HPDE6-E6E7 (cell line): Measurements from ENCODE around the gene TGM4.
A peak's percentile ranks its signal among the peaks of the same experiment; 100 is the strongest.
"Not testable (repeated sequence)": the region's sequence is repeated elsewhere in the genome, so short reads cannot be mapped to it uniquely, and the experiment has no call there.

ENCODE experiments used
- DNase-seq: peaks from one replicate; pipeline ENCODE4 v3.0.0; 2011; ENCODE audit warnings: missing footprints; ENCODE audit errors: extremely low spot score

TGM4 gene

DNA sequence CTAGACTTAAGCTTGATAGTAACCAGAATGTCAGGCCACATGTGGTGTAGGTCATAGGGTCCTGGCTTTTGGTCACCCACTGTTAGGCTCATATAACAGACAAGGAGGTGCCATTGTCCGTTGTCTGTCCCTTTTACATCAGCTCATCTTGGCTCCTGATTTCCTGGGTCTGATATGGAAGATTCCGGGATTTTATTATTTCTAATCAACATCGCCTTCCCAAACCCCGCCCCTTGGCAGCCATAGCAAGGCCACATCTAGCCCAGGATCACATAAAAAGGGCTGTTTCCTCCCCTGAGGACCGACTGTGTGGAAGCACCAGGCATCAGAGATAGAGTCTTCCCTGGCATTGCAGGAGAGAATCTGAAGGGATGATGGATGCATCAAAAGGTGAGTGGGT is at the start of gene TGM4:
Gene TGM4, plus strand, starts transcription at position 301 of the 400 bp plus-strand sequence. Its CDS starts 71 bp downstream, at position 372.
- DNase-seq = no peak

DNA sequence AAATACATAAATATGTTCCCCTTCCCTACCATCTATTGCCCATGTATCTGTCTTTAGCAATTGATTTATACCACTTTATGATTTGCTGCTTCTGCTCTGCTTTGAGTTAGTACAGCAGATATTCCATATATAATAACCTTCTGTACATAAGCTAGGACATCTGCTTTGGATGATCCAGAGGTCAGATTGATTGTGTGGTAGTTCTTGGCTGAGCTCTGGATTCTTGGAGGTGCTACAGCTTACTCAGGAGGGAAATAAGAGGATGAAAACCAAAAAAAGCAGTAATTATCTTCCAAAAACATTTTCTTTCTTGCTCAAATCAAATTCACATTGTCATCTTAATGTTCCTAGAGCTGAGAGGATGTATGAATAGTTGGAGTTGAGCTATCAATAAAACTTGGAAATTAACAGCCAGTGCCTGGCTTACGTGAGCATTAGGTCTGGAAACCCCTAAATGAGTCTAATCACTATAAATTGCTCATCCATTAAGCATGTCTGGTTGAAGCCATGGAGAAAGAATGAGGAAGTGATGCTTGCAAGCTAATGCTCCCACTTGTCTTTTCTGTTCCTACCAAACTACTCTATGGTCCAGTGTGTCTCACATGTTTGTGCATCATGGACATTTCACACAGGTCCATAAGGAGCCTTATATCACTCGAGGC is 49.0 kb upstream of the TGM4 start:
- DNase-seq = no peak

DNA sequence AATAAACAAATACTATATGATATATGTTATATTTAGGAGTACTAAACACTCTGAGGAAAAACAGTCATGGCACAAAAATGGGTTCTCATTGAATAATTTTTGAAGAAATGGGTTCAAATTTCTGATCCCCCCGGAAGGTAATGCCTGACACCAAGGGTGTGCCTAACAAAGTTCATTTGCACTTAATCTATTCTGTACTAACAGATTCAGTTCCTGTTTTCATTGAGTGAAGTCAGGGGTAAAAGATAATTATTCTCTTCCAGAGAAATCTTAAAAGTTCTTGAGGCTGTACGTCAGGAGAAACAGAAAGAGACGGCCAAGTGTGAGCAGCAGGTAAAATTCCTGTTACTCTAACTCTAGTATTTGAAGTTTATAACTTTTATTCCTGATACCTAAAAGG is 47.2 kb upstream of the TGM4 start:
- no peak for DNase-seq

DNA sequence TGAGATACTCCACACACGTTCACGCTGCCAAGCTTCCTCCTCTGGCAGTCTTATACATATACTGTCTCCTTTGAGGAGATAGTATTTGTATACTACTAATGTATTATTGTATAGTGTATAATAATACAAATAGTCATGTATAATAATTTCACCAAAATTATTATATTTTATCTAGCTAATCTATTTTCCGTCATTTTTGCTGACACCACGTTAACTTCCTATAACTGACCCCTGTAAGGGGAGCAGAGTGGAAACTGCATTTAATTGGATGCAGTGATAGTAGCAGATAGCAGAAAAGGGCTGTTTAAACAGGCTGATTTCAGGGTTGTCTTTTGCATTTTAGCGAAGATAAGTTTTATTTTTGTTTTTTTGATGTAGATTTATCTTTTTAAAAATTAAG is 43.2 kb upstream of the TGM4 start:
- DNase-seq = no peak

DNA sequence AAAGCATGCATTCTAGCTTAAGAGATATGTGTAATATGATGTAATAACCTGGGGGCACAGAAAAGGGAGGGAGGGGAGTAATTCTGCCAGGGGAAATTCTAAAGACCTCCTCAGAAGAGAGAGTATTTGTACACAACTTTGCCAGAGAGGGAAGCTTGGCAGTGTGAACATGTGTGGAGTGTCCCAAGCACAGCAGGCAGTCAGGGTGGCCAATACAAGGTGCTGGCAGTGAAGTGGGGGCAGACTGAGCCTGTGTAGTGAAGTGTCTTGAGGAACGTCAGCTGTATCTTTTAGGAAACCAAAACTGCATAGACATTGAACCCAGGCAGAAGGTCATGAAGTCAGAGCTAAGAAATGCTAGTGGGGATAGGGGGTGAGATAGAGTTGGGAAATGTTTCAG is 42.4 kb upstream of the TGM4 start:
- DNase-seq = no peak

DNA sequence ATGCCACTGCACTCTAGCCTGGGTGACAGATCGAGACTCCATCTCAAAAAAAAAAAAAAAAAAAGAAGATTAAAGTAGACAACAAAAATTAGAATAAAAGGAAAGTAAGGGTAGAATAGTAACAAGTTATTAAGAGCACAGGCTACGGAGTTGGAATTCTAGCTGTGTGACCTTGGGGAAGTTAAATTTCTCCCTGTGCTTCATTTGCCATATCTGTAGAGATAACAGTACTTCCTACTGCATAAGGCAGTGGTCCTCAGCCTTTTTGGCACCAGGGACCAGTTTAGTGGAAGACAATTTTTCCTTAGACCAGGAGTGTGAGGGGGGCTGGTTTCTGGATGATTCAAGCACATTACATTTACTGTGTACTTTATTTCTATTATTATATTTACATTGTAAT is 41.4 kb upstream of the TGM4 start:
- no peak for DNase-seq

DNA sequence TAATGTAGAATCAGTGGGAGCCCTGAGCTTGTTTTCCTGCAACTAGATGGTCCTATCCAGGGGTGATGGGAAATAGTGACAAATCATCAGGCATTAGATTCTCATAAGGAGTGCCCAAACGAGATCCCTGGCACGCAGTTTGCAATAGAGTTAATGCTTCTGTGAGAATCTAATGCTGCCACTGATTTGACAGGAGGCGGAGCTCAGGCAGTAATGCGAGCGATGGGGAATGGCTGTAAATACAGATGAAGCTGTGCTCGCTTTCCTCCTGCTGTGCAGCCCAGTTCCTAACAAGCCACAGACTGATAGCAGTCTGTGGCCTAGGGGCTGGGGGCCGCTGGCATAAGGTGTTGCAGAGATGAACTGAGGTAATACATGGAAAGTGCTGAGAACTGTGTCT is 41.0 kb upstream of the TGM4 start:
- no peak for DNase-seq

DNA sequence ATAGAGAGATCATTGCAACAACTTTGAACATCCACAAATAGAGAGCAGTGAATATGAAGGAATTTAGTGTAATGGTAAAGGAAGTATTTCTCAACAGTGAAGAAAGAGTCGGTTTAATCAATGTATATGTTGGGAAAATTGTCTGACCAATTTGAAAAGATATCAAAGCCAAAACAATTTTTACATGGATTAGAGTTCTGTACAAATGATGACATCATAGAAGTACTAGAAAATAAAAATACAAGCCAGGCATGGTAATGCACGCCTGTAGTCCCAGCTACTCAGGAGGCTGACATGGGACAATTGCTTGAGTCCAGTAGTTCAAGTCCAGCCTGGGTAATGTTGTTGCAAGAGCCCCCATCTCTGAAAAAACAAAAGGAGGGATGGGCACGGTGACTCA is 38.7 kb upstream of the TGM4 start:
- no peak for DNase-seq

DNA sequence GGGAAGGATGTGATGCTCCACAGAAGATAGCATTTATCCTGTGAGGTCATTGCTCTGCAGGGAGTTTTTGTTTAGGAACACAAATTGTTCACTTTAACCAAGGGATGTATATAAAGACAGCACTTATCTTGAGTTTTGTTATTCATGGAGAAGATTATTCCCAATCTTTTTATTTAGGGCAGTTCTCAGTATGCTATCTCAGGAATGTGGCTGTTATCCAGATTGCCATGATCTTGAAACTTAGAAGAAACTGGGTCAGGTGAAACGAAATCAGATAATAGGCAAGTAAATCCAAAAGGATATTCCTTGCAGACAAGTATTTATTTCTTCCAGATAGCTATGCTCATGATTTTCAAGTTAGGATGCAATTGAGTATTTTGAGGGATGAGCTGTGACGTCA is 32.0 kb upstream of the TGM4 start:
- DNase-seq = no peak

DNA sequence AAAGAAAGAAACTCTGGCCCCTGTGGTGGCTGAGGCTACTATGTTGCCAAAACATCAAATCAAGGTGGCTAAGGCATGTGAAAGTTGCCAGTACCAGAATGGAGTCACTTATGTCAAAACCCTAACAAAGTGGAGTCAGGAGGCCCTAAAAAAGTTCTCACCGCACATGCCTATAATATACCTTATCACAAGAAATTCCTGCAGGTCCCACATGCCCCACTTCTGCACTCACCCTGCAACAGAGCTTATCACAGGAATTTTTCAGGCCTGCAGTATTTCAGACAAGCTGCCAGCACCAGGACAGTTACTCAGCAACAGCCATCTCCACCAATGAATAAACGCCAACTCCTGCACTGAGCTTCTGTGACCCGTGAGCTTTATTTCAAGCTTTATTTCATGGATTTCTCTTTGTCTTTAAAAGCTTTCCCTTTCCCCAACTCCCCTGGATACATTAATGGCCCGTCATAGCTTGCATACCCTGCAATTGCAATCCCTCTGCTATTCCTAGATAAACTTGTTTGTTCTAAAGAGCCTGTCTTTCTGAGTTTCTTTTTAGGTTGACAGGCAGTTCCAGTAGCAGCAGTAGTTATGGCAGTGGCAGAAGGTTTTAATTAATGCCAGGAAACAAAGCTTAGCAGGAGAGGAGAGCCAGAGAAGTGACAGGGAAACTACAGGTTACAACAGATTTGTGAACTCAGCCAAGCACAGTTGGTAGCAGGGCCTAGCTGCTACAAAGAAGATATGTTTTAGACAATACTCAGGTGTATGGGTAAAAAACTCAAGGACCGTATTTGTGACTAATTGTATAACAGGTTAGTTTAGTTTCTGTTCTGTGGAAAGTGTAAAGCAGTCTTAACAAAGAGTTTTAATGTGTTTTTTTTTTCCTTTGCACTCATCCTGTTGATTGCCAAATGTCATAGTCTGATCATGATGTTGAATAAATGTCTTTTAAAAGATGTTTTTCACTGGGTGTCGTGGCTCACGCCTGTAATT is 28.6 kb upstream of the TGM4 start:
- DNase-seq = no peak

DNA sequence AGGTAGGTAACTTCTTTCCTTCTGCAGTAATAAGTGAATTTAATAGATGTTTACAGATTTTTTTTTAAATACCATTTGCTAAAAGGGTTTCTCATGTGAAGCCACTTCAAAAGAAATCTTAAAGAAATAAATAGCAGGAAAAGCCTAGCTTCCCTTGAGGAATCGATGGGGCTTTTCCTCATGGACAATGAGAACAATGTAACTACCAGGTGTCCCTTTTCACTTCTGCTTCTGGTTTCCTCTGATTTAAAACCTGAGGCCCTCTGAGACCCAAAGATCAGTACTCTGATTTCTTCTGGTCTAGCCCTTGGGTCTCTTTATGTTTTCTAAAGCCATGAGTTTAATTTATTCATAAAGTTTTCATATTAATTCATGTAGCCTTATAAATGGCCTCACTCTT is 25.8 kb upstream of the TGM4 start:
- DNase-seq = no peak

DNA sequence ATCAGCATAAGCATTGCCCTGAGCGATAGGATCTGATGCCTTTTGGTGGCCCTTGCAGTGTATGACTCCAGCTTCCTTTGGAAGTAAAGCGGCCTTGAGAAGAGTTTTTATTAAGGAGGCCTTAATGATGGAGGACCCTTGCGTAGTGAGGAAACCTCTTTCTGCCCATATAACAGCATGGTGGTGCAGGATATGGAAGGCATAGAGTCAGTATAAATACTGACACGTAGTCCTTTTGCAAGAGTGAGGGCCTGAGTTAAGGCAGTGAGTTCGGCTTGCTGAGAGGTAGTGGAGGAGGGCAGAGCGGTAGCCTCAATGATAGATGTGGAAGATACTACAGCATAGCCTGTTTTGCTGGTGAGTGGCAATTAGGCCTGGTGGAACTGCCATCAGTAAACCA is 17.7 kb upstream of the TGM4 start:
- not testable (repeated sequence) for DNase-seq

DNA sequence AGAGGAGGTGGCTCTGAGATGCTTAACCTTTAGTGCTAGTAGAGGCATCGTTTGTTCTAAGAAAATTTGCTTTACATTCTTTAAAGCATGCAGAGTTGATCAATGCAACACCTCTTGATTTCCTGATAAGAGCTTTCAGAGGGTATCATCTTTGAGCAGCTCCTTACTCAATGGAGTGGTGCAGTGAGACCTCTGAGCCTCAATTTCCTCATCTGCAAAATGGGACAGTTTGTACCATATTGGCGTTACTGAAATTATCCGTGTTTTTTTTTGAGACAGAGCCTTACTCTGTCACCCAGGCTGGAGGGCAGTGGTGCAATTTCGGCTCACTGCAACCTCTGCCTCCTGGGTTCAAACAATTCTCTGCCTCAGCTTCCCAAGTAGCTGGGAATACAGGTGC is 14.3 kb upstream of the TGM4 start:
- no peak for DNase-seq

DNA sequence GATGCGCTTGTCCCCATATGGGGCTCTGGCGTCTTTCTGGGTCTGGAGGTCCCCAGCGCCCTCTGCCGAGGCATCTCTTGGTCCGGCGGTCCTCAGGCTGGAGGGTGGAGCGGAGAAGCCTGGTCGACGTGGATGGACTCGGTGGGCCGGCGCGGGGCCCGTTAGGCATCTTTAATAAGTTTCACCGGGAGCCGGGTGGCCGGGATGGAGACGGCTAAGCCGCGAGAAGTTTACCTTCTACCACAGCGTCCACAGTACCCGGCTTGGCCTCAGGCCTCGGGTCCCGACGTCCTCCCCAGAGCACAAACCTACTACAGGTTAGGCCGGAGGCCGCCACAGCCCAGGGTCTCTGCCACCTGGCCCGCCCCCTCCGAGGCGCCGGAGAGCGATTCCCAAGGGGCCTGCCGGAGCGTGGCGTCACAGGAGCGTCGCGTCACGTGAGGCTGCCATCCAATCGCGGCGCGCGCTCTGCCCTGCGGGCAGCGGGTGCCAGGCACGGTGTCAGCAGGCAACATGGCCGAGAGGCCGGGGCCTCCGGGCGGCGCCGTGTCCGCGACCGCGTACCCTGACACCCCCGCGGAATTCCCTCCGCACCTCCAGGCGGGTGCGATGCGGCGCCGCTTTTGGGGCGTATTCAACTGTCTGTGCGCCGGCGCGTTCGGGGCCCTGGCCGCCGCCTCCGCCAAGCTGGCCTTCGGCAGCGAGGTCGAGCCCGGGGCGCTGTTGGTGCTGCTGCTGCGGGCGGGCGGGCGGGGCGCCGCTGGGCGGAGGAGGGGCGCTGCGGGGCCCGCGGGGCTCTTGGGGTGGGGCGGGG is 12.8 kb upstream of the TGM4 start, which contains the start of gene TMEM42:
Gene TMEM42, plus strand, starts transcription at position 501 of the 814 bp plus-strand sequence. Its CDS starts 13 bp downstream, at position 514.
- peak; percentile 58 for DNase-seq

DNA sequence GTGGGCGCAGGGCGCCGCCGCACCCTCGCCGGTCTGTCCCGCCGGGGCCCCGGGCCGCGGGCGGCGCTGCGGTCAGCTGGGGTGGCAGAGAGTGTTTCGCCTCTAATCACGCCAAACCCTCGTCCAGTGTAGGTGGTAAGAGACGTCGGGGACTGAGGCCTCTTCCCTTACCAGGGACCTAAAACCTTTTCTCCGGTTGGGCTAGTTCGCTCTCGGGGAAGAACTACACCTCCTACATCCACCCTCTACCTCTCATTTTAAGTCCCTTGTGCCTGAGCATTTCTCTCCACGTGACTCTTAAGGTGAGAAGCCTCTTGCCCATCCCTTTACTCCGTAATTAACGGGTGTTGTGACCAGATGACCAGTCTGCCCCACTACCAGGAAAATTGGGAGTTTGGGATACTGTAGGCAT is 12.2 kb upstream of the TGM4 start:
- DNase-seq = no peak

DNA sequence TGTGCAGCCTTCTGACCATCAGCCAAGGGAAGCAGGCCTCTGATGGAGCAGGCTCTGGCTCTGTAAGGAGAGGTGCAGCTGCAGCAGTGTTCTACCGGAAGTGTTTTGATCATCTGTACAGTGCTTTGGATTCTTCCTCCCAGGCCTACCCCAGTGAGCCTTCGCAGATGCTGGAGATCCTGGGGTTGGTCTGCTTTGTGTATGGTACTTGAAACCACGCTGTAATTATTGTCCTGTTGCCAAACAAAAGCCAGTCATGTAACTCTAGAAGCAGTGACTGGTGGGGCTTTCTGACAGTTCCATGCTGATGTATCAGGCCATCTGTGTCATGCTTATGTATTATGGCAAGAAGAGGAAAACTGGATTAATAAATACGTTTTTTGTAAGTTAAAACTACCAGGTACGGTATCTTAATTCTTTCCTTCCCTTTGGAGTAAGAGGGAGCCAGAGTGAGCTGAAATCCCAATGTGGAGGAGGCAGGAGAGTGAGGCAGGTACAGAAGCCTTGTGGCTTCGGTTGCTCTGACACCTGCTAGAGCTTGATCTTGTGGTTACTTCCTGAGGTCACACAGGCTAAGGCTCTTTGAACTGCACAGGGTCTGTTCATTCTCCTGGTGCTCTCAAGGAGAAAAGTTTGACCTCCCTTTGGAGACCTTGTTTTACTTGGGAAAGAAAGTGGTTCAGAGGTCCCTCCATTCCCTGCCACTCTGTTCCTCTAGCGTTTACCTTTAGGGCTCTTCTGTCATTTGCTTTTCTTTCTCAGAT is 9.0 kb upstream of the TGM4 start:
- no peak for DNase-seq

DNA sequence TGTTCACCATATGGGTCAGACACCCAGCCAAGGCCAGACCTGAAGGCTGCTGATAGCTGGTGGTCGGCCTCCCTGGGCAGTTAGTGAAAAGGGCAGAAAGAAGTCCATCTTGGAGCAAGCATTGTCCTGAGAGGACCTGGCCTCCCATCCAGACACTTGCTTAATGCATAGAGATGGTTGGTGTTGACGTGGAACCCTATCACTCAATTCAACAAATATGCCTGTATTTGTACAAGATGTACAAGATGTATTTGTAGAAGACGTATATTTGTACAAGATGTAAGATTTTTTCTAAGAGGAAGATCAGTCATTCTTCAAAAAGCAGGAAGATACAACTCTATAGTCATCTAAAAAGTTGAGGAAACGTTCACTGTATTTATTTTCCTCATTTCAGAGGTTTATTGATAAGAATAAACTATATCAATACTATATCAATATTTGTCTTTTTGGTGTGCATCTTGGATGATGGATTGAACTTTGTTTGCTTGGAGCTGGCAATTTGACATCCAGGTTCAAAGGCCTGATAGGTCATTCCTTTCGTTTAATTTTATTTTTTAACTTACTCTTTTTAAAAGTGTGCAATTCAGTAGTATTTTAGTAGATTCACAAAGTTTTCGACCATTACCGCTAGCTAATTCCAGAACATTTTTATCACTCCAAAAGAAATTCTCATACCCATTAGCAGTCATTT is 6.8 kb upstream of the TGM4 start:
- no peak for DNase-seq

DNA sequence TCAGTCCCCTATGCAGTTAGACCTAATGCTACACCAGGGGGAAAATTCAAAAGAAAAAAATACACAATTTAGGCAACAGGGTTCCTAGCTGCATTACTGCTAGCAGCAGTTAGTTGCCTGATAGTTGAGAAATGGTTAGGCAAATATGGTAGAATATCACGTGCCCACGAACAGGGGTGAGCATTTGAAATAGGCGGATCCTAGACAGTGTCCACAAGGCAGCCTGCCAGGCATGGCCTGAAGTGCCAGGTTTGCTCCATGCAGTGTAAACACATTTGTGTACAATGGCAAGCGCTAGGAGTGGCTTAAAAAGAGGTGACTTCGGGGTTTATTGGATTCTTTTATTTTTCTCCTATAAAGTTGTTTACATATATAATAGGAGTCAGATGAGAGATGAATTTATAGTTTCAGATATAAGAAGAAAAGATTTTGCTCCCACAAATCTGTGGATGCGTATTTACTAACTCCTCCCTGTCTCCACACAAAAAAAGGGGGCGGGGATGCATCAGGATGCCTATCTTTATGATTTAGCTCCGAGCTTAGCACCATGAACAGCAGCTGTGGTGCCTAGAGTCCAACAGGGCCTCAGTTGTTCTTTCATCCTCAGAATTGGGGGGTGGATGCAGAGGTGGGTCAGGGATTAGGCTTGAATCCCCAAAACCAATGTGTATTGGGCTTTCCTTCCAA is 3.9 kb upstream of the TGM4 start:
- DNase-seq = no peak

DNA sequence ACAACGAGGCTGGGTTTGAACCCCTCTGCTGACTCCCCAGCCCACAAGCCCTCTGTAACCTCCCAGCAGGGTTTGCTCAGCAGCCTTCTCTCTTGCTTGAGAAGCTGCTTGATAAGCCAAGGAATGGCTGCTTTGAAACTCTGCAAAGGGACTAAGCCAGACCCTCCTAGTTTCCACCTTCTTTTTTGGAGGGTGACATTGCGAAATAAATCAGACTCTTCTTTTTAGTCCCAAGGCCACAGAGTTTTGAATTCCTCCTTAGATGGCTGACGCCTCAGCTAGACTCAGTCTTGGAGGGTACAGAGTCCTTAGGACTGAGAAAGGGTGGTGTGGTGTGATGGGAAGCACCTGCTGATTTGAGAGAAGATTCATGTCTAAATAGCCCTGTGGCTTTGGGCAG is 1.2 kb downstream of the TGM4 start:
- no peak for DNase-seq

DNA sequence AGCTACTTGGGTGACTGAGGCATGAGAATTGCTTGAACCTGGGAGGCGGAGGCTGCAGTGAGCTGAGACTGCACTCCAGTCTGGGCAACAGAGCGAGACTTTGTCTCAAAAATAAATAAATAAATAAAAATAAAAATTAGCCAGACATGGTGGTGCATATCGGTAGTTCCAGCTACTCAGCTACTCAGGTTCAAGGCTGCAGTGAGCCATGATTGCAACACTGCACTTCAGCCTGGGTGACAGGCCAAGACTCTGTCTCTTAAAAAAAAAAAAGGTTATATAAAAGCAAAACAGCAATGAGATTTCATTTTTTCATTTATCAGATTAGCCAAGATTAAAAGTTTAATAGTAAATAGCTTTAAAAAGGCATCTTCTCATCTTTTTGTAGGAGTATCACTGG is 2.9 kb downstream of the TGM4 start:
- DNase-seq = no peak
